HG03469 (cell line): ENCODE results near the gene WDR62.
"Not testable (repeated sequence)": the region's sequence is repeated elsewhere in the genome, so short reads cannot be mapped to it uniquely, and the experiment has no call there.

ENCODE experiments used
- ATAC-seq: cut with Tn5 transposase; IDR thresholded peaks from one replicate; pipeline ENCODE4 v1.9.1; 2021; ENCODE audit warnings: mild to moderate bottlenecking, moderate library complexity, moderate number of reproducible peaks; ENCODE audit not compliant: unreplicated experiment

Gene WDR62

GRCh38 chr19:36032251-36033104, 22.2 kb upstream of the WDR62 start, which contains the start of gene CLIP3:
Gene CLIP3, minus strand, starts transcription at chr19:36032873. Its CDS starts 516 bp downstream, at chr19:36032357.
- no peak for ATAC-seq

GRCh38 chr19:36040495-36040894, 14.2 kb upstream of the WDR62 start:
- no peak for ATAC-seq

GRCh38 chr19:36041092-36041491, 13.6 kb upstream of the WDR62 start:
- not testable (repeated sequence) for ATAC-seq

- ATAC-seq: no peak
Observed at GRCh38 chr19:36041831-36042230, 12.9 kb upstream of the WDR62 start.

GRCh38 chr19:36043952-36044351, 10.7 kb upstream of the WDR62 start:
- no peak for ATAC-seq

GRCh38 chr19:36046443-36047050, 8.2 kb upstream of the WDR62 start:
- no peak for ATAC-seq

GRCh38 chr19:36047835-36048234, 6.9 kb upstream of the WDR62 start:
- ATAC-seq: no peak

- no peak for ATAC-seq
Observed at GRCh38 chr19:36049080-36049698, 5.5 kb upstream of the WDR62 start.

GRCh38 chr19:36051236-36051635, 3.5 kb upstream of the WDR62 start:
- no peak for ATAC-seq

GRCh38 chr19:36051637-36052036, 3.1 kb upstream of the WDR62 start:
- no peak for ATAC-seq

- ATAC-seq: peak; percentile 66
Observed at GRCh38 chr19:36054119-36054732, 471 bp upstream of the WDR62 start, which contains the start of gene THAP8. Gene THAP8, minus strand, starts transcription at chr19:36054285. Its CDS starts 68 bp downstream, at chr19:36054217.

- ATAC-seq: no peak
Observed at GRCh38 chr19:36058481-36059179, 3.9 kb downstream of the WDR62 start.

- ATAC-seq: no peak
Observed at GRCh38 chr19:36059180-36059910, 4.6 kb downstream of the WDR62 start.

GRCh38 chr19:36060430-36060829, 5.7 kb downstream of the WDR62 start:
- ATAC-seq: no peak

GRCh38 chr19:36061367-36061766, 6.7 kb downstream of the WDR62 start:
- no peak for ATAC-seq

GRCh38 chr19:36064826-36065225, 10.1 kb downstream of the WDR62 start:
- ATAC-seq: no peak

GRCh38 chr19:36067681-36068080, 13.0 kb downstream of the WDR62 start:
- no peak for ATAC-seq

- not testable (repeated sequence) for ATAC-seq
Observed at GRCh38 chr19:36068810-36069499, 14.3 kb downstream of the WDR62 start.

GRCh38 chr19:36072081-36072480, 17.4 kb downstream of the WDR62 start:
- ATAC-seq: no peak
